CD4-positive, alpha-beta T cell treated with Interleukin-4 for 1 hour (primary cell): Measurements from ENCODE around the gene DYRK2.
"Not testable (repeated sequence)": the region's sequence is repeated elsewhere in the genome, so short reads cannot be mapped to it uniquely, and the experiment has no call there.

Experiments used
- DNase-seq, 2 donors: peaks; one replicate each; pipeline ENCODE4 v3.0.0-alpha.2; 2020 to 2022

The DYRK2 gene

DNA sequence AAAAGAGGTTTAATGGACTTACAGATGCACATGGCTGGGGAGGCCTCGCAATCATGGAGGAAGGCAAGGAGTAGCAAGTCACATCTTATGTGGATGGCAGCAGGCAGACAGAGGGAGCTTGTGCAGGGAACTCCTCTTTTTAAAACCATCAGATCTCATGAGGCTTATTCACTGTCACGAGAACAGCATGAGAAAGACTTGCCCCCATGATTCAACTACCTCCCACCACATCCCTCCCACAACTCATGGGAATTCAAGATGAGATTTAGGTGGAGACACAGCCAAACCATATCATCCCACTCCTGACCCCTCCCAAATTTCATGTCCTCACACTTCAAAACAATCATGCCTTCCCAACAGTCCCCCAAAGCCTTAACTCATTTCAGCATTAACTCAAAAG, 24.0 kb downstream of the DYRK2 start:
- DNase-seq, result not testable (repeated sequence)

DNA sequence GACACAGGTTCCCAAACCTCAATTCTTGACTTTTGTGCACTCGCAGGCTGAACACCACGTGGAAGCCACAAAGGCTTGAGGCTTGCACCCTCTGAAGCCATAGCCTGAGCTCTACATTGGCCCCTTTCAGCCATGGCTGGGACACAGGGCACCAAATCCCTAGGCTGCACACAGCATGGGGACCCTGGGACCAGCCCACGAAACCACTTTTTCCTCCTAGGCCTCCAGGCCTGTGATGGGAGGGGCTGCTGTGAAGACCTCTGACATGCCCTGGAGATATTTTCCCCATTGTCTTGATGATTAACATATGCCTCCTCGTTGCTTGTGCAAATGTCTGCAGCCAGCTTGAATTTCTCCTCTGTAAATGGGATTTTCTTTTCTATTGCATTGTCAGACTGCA, 25.0 kb downstream of the DYRK2 start:
- DNase-seq, result not testable (repeated sequence)

DNA sequence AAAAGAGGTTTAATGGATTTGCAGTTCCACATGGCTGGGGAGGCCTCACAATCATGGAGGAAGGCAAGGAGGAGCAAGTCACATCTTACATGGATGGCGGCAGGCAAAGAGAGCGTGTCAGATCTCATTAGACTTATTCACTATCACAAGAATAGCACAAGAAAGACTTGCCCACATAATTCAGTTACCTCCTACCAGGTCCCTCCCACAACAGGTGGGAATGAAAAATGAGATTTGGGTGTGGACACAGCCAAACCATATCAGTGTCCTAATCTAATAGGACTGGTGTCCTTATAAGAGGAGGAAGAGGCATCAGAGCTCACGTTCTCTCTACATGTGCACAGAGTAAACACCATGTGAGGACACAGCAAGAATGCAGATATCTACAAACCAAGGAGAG, 25.9 kb downstream of the DYRK2 start:
- DNase-seq, result no peak

DNA sequence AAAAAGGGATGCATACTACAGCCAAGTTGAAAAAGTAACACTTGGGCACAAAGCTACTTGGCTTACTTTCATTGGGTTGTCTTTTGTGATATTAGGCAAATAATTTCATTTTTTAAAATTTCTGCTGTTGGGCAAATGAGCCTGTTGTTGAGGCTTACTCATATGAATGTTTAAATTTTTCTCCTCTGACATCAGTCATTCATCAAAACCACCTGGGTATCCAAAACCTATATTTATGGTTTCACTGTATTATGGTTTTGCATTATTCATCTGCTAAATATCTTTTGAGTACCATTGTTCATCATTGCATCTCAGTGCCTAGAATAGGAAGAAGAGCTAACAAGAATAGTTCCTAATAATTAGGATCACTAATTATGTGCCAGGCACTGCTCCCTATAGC, 28.1 kb downstream of the DYRK2 start:
- no peak for DNase-seq

DNA sequence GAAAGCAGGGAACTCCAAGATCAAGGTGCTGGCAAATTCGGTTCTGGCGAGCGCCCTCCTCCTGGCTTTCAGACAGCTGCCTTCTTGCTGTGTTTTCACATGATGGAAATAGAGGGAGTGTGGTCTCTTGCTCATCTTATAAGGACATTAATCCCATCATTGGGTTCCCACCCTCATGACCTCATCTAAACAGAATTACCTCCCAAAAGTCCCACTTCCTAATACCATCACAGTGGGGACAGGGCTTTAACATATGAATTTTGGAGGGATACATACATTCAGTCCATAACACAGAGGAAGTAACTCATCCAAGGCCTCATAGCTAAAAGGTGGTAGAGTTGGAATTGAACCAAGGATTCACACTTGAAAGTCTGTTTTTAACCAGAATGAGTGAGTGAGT, 28.6 kb downstream of the DYRK2 start:
- no peak for DNase-seq

DNA sequence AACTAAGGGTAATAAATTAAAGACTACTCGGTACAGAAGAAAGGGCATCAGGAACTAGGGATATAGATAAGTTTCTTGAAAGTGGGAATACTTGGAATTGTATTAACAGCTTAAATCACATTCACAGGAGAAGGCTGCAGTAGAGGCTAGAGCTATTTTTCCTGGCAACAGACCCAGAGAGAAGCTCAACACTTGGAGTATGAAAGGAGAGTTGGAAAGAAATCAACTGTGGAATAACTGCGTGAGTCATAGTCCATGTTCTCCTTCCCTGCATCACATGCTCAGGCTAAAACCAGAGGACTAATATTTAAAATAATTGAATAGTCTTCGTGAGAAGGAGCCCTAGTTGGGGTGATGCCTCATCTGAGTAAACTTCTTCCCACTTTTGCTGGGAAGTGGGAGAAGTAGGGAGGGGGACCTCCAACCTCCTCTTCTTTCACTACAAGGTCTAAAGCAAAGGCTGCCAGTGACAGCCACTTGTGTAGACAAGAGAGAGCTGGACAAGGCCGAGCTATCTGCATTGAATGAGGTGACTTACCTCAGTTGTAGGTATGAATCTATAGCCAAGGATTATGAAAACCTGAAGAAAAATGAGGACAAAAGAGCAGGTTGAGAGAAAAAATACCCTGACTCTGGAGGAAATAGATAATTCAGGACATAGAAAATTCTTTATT, 32.7 kb downstream of the DYRK2 start:
- no peak for DNase-seq

DNA sequence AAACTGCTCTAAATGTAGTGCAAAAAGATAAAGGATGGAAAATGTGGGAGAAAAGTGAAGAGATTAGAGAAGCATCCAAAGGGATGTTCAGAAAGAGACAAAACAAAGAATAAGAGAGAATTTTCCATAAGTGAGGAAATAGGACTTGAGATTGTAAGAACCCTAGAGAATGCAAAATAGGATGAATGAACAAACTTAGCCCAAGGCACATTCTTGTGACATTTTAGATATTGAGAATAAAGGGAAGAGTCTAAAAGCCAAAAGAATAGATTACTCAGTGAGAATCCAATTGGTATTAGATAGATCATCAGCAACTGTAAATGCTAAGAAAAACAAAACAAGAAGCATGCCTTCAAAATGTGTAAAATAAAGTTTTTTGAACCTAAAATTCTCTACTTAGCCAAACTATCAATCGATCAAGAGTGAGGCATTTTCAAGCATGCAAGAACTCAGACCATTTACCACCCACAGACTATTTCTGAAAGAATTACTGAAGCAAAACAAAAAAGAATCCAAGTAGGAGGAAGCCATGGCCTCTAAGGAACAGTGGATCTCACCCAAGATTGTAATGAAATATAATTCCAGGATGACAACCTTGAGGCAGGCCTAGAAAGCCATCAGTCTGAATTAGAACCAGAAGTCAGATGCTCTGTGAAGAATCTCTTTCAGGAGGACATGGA, 33.5 kb downstream of the DYRK2 start:
- DNase-seq, result no peak

DNA sequence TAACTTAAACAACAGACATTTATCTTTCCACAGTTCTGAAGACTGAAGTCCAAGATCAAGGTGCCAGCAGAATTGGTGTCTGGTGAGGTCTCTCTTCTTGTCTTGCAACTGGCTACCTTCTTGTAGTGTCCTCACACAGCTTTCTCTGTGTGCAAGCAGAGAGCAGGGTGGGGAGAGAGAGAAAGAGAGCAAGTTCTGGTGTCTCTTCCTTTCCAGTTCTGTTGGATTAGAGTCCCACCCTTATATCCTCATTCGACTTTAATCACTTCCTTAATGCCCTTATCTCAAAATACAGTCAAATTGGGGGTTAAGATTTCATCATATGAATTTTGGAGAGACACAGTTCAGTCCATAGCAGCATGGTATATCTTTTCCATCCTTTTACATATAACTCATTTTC, 40.8 kb downstream of the DYRK2 start:
- DNase-seq, result no peak

DNA sequence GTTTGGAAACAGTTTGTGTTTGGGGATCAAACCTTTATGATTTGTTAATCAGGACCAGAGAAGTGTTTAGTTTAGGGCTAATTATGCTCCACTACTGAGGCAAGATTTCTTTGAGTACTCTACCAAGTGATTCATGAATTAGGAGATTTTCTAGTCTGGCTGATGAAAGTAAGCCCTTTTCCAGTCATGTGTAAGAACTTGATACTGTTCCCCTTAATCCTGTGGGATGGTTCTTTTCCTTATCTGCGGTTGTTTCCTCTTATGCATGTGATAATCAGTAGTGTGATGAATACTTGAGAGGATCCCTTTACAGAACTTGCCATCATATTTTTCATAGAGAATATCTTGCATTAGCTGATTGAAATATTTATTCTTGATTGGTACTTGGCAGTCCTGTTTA, 42.1 kb downstream of the DYRK2 start:
- DNase-seq, result no peak

DNA sequence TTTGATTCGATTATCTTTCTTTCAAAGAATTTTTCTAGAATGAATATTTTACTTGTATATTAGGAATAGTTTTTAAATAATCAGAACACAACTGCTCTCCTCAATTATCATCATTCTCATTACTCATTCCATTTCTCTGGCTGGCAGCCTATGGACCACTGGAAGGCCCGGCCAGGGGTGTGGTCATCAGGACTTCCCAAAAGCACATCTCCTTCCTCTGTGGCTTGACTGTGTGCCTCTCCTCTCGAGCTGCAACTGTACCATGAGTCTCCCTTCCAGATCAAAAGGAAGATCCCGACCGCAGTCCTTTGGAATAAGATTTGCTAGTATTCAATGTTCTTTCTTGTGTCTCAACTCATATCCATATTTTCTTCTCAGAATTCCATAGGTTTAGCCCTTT, 42.7 kb downstream of the DYRK2 start:
- no peak for DNase-seq

DNA sequence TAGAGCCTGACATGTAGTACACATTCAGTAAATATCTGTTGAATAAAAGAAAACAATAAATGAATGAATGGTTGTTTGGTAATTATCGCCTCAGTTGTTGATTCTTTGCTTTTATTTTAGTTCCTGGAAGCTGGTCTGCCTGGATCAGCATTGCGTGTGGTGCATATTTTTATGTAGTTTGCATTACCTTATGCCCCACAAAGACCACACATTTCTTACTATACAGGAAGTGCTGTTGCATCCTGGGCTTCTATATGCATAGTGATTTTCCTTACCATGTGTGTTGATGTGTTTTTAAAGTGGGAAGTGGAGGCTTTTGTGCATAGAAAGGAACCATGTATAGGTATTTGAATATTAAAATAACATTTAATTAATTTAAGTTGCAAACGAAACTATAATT, 43.6 kb downstream of the DYRK2 start:
- DNase-seq, result no peak

DNA sequence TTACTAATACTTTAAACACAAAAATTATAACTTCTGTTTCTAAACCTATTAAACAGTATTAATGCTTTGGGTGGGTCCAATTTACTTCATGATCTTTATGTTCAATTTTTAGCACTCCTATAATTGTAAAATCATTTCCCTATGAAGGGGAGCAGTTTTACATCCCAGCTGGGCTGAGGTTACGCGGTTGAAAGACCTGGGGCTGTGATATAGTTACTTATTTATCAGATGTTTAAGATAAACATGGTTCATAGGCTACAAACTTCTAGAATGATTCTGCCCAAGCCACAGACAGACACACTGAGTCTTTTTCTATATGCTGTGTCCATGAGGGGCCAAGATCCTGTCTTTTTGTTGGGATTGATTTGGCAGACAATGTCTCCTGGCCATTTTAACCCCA, 44.4 kb downstream of the DYRK2 start:
- DNase-seq, result no peak

DNA sequence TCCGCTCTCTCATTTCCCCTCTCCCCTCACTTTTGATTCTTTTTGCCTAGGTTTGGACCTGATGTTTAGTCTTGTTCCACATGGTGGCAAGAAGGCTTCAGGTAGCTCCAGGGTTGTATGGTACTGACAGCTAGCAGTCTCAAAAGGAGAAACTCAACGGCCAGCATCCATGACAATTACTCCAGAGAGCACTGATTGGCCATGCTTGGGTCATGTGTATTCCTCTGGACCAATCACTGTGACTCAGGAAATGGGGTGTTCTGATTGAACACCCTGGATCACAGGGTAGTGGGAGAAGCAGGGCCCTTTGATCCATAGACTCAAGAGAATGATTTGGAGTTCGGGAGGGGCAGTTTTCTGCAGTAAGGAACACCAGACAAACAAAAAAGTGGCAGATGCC, 45.3 kb downstream of the DYRK2 start:
- DNase-seq, result no peak

DNA sequence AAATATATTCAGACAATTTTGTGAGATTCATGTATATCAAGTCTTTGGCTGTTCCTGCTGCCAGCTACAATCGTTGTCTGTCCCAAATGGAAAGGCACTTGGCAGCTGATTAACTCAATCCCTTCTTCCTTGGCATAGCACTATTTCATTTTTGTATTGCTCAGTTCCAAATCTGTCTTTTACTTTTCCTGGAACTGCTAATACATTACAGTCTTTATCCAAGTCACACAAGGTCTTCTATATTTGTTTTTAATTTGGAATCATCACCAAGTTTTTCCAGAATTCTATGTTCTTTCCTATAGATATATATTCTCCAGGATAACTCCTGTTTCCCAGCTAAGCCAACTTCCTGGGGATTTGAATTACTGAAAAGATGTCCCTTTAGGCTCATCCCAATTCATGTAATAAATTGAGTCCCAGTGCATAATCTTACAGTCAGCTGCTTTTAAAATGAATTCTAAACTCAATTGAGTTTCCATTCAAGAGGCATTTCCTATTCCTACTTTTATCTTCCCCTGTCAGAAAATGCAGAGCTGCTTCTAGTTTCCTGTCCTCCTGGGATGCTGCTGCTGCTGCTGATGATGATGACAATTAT, 45.9 kb downstream of the DYRK2 start:
- no peak for DNase-seq

DNA sequence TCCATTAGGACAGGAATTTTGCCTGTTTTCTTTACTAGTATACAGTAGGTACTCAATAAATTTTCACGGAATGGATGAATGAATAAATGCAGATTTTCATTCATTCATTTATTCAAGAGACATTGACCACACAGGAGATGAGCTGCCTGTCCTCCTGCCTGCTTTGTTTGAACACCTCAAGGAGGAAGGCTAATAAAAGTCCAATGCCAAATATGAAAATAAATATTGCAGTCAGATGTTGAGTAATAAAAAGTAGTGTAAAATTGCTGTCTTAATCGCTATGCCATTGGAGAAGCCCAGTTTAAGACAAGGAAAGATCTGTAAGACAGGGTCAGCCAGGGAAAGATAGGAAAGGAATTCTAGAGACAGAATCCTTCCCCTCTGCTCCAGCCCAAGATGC, 47.4 kb downstream of the DYRK2 start:
- no peak for DNase-seq

DNA sequence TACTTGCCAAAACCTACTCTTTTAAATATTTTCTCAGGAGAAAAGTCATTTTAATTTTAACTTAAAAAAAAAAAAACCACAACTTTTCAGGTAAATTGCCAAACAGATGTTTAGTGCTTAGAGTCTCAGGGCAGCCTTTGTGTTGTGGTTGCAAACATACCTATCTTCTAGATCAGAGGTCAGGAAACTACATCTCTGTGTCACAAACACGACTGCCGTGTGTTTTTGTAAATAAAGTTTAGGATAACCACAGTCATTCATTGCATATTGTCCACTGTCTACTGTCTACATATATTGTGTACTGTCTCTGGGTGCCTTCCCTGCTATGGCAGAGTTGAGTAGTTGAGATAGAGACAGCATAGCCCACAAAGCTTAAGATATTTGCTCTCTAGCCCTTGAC, 48.9 kb downstream of the DYRK2 start:
- DNase-seq, result peak; percentile 19 to 56

DNA sequence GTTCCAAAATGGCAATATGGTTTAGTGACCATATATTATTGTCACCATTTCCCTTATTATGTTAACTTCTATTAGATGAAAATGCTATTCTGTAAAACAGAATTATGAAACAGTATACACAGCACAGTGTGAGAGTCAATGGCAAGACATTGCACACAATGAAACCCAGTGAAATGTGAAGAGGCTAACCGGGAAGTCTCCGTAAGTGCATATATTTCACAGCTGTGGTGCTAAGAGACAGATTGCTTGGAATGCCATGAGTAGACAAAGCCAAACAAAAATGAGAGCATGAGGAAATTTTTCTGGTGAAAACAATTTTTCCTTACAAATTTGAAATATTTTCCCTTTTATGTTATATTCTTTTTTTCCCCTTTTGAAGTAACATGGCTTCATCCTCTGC, 49.4 kb downstream of the DYRK2 start:
- no peak for DNase-seq

DNA sequence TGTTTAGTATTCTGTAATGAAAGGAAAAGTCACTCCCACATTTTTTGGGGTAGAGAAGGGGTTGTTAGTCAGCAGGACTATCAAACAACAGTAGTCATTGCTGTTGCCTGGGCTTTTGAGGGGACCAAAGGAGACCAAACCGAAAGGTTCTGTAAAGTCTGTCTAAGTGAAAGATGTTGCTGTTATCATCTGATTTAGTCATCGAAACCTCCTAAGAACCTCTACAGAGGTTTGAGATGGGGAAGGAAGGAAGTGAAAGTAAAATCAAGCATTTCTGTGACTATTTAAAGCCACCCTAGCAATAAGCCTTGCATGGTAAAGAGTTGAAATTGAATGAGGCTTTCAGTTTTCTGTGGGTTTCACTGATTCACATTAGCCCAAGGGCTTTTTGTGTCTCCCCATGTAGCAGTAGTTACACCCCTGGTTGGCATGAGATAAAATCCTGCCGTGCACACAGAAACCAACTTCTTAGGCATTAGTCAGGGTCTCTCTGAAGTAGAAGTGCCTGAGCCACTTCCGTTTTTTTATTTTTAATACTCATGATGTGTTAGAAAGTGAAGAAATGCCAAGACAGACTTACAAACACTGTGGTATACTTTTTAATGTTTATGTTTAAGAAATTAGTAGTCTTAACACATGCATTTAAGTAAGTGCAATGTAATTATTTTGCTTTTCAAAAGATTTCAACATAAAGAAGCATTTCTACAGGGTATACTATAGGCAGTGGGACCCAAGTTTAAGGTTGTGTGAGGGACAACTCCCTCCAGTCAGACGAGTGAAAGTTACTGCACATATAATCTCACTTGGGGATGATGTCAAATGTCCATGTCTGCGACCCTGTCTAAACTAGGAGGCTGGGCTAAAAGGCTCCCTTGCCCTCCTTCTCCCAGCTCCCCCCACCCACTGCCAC, 50.4 kb downstream of the DYRK2 start:
- DNase-seq, result peak; percentile 33 to 55

DNA sequence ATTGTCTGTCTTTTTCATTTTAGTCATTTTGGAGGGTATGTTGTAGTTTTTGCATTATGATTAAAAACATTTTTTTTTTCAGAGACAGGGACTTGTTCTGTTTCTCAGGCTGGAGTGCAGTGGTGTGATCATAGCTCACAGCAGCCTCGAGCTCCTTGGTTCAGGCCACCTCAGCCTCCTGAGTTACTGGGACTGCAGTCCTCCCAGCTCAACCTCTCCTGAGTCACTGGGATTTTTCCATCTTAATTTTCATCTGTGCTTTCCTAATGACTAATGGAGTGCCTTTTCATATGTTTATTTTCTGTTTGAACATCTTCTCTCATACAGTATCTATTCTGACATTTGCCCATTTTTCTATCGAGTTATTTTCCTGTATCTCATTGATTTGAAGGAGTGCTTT, 52.6 kb downstream of the DYRK2 start:
- no peak for DNase-seq

DNA sequence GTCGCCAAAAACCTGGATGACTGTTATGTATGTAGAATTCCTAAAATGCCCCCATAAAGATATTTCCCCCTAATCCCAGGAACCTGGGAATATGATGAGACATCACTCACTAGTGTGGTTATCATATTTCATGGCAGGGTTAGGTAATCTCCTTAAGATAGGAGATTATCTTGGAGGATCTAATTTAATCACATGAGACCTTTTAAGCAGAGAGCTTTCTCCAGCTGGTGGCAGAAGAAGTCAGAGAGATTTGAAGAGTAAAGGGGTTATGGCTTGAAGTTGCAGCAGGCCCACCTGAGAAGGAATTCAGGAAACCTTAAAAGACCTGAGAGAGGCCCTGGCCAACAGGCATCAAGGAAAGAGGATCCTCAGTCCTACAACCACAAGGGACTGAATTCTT, 53.6 kb downstream of the DYRK2 start:
- DNase-seq, result no peak

DNA sequence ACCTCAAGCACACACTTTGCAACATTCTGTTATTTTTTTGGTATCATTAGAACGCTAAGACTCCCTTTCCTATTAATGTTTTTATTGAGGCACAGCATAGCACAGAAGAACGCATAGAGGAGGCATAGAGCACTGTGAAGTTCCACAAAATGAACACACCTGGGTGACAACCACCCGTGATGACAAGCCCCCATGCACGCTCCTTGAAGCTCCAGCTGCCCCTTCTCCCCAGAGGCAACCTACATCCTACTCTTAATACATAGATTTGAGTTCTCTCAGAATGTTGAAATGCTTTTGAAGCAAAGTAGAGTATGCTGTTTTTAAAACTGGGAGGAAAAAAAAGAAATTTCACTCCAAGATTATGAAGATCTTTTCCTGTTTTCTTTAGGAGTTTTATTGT, 55.5 kb downstream of the DYRK2 start:
- DNase-seq, result no peak

DNA sequence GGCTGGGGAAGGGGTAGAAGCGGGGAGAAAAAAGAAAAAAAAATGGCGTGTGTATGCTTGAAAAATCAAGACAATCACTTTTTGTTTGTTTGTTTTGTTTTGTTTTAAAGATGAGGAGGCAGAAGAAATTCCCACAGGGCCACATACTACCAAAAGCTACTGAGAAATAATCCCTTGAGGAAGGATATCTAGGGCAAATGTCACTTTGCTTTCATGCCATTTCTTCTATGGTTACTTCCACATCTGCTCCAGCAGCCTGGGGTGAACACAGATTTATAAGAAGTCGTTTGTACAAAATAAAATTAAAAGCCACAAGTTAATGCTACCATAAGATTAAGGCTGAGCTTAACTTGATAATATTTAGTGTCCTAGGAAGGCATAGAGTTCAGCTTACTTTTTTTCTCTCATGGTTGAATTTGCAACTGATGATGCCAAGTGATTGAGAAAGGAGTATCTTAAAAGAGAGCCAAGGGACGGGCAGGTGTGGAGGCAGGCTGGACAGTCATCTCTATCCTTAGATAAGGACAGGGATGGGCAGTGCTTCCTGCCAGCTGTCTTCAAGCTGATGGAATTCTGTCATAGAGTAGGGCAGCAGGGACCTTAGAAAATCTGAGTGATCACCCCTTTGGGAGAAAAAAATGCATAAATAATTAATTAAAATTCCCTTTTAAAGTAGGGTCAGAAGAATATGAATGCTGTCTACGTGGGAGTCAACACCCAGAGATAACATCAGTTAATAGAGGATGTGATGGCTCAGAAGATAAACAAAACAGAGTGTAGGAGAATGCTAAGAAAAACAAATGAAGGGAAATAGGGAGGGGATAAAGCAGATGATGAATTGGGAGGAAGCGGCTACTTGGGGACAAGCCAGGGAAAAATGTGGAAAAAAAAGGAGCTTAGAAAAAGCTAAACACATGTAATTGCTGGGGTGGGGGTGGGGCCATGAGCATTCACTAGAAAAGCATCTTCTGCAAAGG, 57.1 kb downstream of the DYRK2 start:
- DNase-seq, result no peak
